ENCODE measurements around the gene FSHB. TPM values are rescaled to one million over a fixed set of nuclear protein-coding genes. Genes with fewer than 3 reads are reported as not detected.
"Not testable (repeated sequence)": the region's sequence is repeated elsewhere in the genome, so short reads cannot be mapped to it uniquely, and the experiment has no call there.

Gene FSHB
- not detected in 2 replicates for total RNA-seq (2014; rRNA removed; shearing (Covaris generic))

DNA sequence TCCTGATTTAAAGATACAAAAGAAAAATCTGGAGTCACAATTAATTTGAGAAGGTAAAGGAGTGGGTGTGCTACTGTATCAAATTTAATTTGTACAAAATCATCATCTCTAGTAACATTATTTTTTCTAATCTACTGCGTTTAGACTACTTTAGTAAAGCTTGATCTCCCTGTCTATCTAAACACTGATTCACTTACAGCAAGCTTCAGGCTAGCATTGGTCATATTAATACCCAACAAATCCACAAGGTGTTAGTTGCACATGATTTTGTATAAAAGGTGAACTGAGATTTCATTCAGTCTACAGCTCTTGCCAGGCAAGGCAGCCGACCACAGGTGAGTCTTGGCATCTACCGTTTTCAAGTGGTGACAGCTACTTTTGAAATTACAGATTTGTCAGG, at the start of gene FSHB:
TSS of gene FSHB (plus strand) at position 301 of the 400 bp plus-strand sequence. CDS start 889 bp downstream, outside the sequence.
- DNase-seq = no peak
- Histone ChIP-seq H3K4me3 (no peak within 1 kb of the TSS), H3K27me3 (no peaks in the 10 kb centered on the region), H3K9me3 (replicated peaks) (no peaks in the 10 kb centered on the region), H3K36me3 (no peaks in the 10 kb centered on the region), H3K27ac (no peak within 1 kb of the TSS), H3K4me1 (no peaks in the 10 kb centered on the region)

DNA sequence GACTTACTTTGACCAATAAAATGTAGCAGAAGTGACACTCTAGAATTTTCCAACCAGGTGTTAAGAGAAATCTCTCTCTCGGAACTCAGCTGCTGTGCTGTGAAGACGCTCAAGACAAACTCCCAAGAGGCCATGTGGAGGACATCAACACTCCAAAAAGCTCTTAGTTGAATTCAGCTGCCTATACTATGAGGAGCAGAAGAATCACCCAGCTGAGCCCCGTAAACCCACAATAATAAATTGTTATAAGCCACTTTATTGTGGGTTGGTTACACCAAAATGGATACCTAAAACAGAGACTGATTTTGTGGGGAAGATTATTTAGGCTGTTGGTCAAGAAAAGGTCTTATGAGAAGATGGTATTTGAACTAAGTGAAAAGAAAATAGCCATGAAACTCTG, 44.1 kb upstream of the FSHB start:
- H3K4me3 ChIP-seq = no peak overlapping the region
- H3K27me3 ChIP-seq = no peaks in the 10 kb centered on the region
- DNase-seq = no peak
- H3K9me3 ChIP-seq (replicated peaks) = peaks cover 4% of the 10 kb centered on the region; the same call in 1 of the 2 replicates
- H3K36me3 ChIP-seq = no peaks in the 10 kb centered on the region
- no peaks in the 10 kb centered on the region for H3K4me1 ChIP-seq
- no peak overlapping the region for H3K27ac ChIP-seq

- H3K4me3 ChIP-seq = no peak overlapping the region
- no peaks in the 10 kb centered on the region for H3K4me1 ChIP-seq
- H3K27me3 ChIP-seq = no peaks in the 10 kb centered on the region
- no peaks in the 10 kb centered on the region for H3K9me3 ChIP-seq (replicated peaks)
- no peak overlapping the region for H3K27ac ChIP-seq
- no peaks in the 10 kb centered on the region for H3K36me3 ChIP-seq
- DNase-seq = no peak
Measured at GRCh38 chr11:30192620-30193019, 38.2 kb upstream of the FSHB start.

- Histone ChIP-seq H3K27ac (no peak overlapping the region), H3K9me3 (replicated peaks) (no peaks in the 10 kb centered on the region), H3K27me3 (no peaks in the 10 kb centered on the region), H3K4me3 (no peak overlapping the region), H3K4me1 (no peaks in the 10 kb centered on the region), H3K36me3 (no peaks in the 10 kb centered on the region)
- peak; percentile 59 to 82 for DNase-seq
Measured at GRCh38 chr11:30196400-30197206, 34.2 kb upstream of the FSHB start.

DNA sequence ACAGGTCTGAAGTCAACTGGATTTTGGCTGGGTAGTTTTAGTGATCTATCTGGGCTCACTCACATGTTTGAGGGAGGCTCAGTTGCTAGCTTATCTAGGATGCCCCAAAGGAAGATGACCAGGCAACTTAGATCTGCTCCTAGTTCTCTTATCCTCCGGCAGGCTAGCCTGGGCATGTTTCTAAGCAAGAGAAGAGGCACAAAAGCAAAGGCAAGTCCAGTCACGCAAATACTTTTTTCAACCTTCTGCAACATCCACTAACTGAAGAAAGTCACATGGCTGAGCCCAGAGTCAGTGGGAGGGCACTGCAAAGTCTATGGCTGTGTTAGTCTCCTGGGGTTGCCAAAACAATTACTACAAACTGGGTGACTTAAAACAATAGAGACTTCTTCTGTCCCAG, 32.9 kb upstream of the FSHB start:
- DNase-seq = no peak

DNA sequence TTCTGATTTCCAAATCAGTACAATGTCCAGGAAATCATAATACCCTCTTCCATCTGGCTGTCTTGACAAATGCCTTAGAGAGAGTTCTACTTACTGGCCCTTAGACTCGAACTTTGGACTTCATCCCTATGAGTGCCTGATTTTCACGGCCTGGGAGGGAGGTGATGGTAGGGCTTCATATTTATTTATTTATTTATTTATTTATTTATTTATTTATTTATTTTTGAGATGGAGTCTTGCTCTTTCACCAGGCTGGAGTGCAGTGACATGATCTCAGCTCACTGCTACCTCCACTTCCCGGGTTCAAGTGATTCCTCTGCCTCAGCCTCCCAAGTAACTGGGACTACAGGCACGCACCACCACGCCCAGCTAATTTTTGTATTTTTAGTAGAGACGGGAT, 27.8 kb upstream of the FSHB start:
- not testable (repeated sequence) for H3K27me3 ChIP-seq; H3K4me3 ChIP-seq; H3K9me3 ChIP-seq (replicated peaks); DNase-seq; H3K27ac ChIP-seq; H3K4me1 ChIP-seq; H3K36me3 ChIP-seq

More for the DNA sequence above, 32.9 kb upstream of the FSHB start:
- H3K4me3 ChIP-seq = no peak overlapping the region
- no peak overlapping the region for H3K27ac ChIP-seq
- no peaks in the 10 kb centered on the region for H3K27me3 ChIP-seq
- H3K4me1 ChIP-seq = no peaks in the 10 kb centered on the region
- H3K9me3 ChIP-seq (replicated peaks) = no peaks in the 10 kb centered on the region
- no peaks in the 10 kb centered on the region for H3K36me3 ChIP-seq

- Histone ChIP-seq H3K9me3 (replicated peaks) (no peaks in the 10 kb centered on the region), H3K4me3 (no peak overlapping the region), H3K27me3 (0 out of 2 replicates have a peak, but pooled peaks cover 5% of the 10 kb centered on the region), H3K27ac (no peak overlapping the region), H3K36me3 (no peaks in the 10 kb centered on the region), H3K4me1 (no peaks in the 10 kb centered on the region)
- no peak for DNase-seq
Measured at GRCh38 chr11:30203850-30204249, 27.0 kb upstream of the FSHB start.

DNA sequence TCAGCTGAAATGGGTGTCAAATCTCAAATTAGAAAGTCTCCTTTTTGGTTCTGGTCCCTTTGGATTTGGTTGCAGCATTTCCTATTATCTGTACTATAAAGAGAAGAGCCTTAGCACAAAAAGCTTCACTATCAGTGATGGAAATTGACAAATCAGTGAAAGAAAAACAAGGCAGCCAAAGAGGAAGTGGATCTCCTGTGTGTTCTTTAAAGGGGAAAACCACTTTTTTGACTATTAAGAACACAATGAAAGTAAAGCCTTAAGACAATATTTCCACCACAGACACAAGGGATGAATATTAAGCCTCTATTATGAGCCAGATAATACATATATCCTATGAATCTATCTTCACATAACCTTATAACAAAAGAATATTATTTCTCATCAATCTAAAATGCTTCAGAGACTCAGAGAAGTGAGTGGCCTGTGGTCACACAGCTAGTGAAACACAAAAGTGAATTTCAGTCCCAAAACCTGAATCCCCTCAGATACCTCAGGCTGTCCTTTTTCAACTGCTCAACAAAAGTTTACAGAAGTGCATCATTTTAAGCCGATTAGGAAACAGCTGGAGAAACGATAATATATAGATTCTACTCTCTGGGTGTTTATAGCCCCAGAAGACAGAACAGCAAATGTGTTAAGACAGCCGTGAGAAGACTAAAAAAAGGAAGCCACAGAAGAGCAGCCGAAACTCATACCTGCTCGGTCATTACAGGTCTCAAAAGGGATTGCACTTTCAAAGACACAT, 24.4 kb upstream of the FSHB start:
- H3K4me3 ChIP-seq = no peak overlapping the region
- no peaks in the 10 kb centered on the region for H3K9me3 ChIP-seq (replicated peaks)
- no peaks in the 10 kb centered on the region for H3K36me3 ChIP-seq
- no peaks in the 10 kb centered on the region for H3K4me1 ChIP-seq
- DNase-seq = no peak
- no peak overlapping the region for H3K27ac ChIP-seq
- 0 out of 2 replicates have a peak, but pooled peaks cover 5% of the 10 kb centered on the region for H3K27me3 ChIP-seq

DNA sequence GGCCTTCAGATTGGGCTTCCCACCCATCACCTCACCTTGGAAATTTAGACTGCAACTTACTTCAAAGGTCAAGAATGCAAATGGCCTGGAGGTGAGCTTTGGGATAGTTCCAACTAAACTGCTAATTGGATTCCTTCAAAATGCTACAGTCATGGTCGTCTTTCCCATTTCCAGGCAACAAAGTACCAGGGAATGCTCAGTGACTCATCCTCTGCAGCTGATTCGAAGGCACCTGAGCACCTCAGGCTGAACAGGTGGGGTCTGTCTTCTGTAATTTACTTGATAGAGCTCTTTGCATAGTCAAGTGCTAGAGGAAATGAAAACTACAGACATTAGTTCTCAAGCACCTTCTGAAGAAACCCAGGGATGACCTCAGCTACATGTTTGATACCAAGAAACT, 20.5 kb upstream of the FSHB start:
- H3K9me3 ChIP-seq (replicated peaks) = no peaks in the 10 kb centered on the region
- H3K4me1 ChIP-seq = no peaks in the 10 kb centered on the region

GRCh38 chr11:30216534-30216933, 14.3 kb upstream of the FSHB start:
- DNase-seq = peak in 1 of 2 experiments; percentile 12

More for the DNA sequence above, 20.5 kb upstream of the FSHB start:
- 0 out of 2 replicates have a peak, but pooled peaks cover 5% of the 10 kb centered on the region for H3K27me3 ChIP-seq
- no peak overlapping the region for H3K4me3 ChIP-seq
- H3K27ac ChIP-seq = no peak overlapping the region
- no peaks in the 10 kb centered on the region for H3K36me3 ChIP-seq
- DNase-seq = no peak

DNA sequence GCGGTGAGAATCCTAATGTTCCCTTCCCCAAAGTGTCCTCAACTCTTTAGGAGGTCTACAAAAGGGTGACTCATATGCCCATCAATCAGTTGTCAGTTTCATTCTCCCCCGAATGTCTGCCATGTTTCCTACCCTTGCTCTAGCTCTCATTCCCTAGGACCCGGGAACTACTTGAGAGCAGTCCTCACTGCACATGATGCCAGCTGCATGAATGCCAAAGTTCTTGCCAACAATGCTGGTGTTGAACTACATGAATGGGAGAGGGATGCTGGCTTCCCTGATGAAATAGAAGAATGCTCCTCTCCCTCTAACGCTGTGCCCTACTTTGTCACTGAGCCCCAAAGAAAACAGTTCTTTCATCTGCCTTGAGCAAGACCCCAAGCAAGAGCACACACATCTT, 12.5 kb upstream of the FSHB start:
- H3K27ac ChIP-seq = no peak overlapping the region
- no peaks in the 10 kb centered on the region for H3K36me3 ChIP-seq
- no peaks in the 10 kb centered on the region for H3K27me3 ChIP-seq
- H3K4me3 ChIP-seq = no peak overlapping the region
- no peaks in the 10 kb centered on the region for H3K9me3 ChIP-seq (replicated peaks)
- no peak for DNase-seq
- H3K4me1 ChIP-seq = no peaks in the 10 kb centered on the region

More at GRCh38 chr11:30216534-30216933, 14.3 kb upstream of the FSHB start:
- Histone ChIP-seq H3K27ac (no peak overlapping the region), H3K9me3 (replicated peaks) (no peaks in the 10 kb centered on the region), H3K4me1 (no peaks in the 10 kb centered on the region), H3K4me3 (no peak overlapping the region), H3K27me3 (no peaks in the 10 kb centered on the region), H3K36me3 (no peaks in the 10 kb centered on the region)

GRCh38 chr11:30225642-30226041, 5.2 kb upstream of the FSHB start:
- H3K4me1 ChIP-seq = no peaks in the 10 kb centered on the region
- no peak overlapping the region for H3K4me3 ChIP-seq
- no peak overlapping the region for H3K27ac ChIP-seq
- H3K36me3 ChIP-seq = no peaks in the 10 kb centered on the region
- H3K27me3 ChIP-seq = no peaks in the 10 kb centered on the region
- no peaks in the 10 kb centered on the region for H3K9me3 ChIP-seq (replicated peaks)
- DNase-seq = peak in 1 of 2 experiments; percentile 7

DNA sequence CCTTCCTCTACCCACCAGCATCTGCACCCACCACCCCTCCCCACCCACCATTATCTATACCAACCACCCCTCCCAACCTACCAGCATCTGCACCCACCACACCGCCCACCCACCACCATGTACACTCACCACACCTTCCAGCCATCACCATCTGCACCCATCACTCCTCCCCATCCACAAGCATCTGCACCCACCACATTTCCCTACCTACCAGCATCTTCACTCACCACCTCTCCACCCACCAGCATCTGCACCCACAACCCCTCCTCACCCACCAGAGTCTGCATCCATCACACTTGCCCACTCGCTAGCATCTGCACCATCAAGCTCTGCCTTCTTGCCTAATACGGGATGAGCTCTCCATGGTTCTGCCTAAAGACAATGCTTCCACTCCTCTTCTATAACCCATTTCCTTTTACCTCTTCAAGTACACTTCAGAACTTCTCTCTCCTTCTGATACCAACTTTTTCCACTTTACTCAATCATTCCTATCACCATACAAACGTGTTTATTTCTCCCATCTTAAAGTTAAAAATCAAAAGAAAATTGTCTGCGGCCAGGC, 2.4 kb upstream of the FSHB start:
- Histone ChIP-seq H3K27me3 (no peaks in the 10 kb centered on the region), H3K9me3 (replicated peaks) (no peaks in the 10 kb centered on the region), H3K4me1 (no peaks in the 10 kb centered on the region), H3K36me3 (no peaks in the 10 kb centered on the region), H3K4me3 (no peak overlapping the region), H3K27ac (no peak overlapping the region)
- DNase-seq = peak in 1 of 2 experiments; percentile 5

DNA sequence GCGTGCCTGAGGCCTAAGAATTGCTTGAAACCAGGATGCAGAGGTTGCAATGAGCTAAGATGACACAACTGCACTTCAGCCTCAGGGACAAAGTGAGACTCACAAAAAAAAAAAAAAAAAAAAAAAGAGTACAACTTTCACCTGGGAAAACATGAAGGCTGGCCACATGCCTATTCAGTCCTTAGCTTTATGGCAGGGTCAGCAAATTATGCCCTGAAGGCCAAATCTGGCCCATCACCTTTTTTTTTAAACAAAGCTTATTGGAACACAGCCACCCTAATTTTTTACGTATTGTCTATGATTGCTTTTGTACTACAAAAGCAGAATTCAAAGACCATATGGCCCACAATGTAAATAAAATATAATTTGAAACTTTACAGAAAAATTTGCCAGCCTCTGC, 8.2 kb downstream of the FSHB start:
- H3K27me3 ChIP-seq = no peaks in the 10 kb centered on the region
- H3K36me3 ChIP-seq = no peaks in the 10 kb centered on the region
- no peaks in the 10 kb centered on the region for H3K9me3 ChIP-seq (replicated peaks)
- H3K4me1 ChIP-seq = peaks cover 6% of the 10 kb centered on the region; the same call in 1 of the 2 replicates
- no peak for DNase-seq
- H3K27ac ChIP-seq = no peak overlapping the region
- H3K4me3 ChIP-seq = no peak overlapping the region

GRCh38 chr11:30244265-30244664, 13.5 kb downstream of the FSHB start:
- Histone ChIP-seq H3K27ac (no peak overlapping the region), H3K4me1 (peaks cover 7% of the 10 kb centered on the region; the same call in 1 of the 2 replicates), H3K27me3 (no peaks in the 10 kb centered on the region), H3K36me3 (no peaks in the 10 kb centered on the region), H3K4me3 (no peak overlapping the region), H3K9me3 (replicated peaks) (no peaks in the 10 kb centered on the region)
- DNase-seq = peak in 1 of 2 experiments; percentile 44
